CD4-positive, alpha-beta T cell treated with Interleukin-6 for 4 hours (primary cell): ENCODE measurements around the gene ZKSCAN5.
A peak's percentile ranks its signal among the peaks of the same experiment; 100 is the strongest.

ENCODE experiments used
- DNase-seq: peaks from one replicate; pipeline ENCODE4 v3.0.0-alpha.2; 2020; ENCODE audit warnings: mixed read lengths

ZKSCAN5 gene

GRCh38 chr7:99504603-99505323, at the start of gene ZKSCAN5:
ZKSCAN5 (plus strand) TSS chr7:99504662; CDS start chr7:99506045, 1,383 bp downstream.
- peak; percentile 97 for DNase-seq

GRCh38 chr7:99455874-99456273, 48.6 kb upstream of the ZKSCAN5 start:
- no peak for DNase-seq

- DNase-seq: no peak
These were observed 48.2 kb upstream of the ZKSCAN5 start for GRCh38 chr7:99456288-99456687.

GRCh38 chr7:99457050-99457649, 47.3 kb upstream of the ZKSCAN5 start:
- no peak for DNase-seq

- DNase-seq: no peak
These were observed 46.6 kb upstream of the ZKSCAN5 start for GRCh38 chr7:99457650-99458493.

GRCh38 chr7:99459087-99459486, 45.4 kb upstream of the ZKSCAN5 start:
- no peak for DNase-seq

GRCh38 chr7:99460651-99461050, 43.8 kb upstream of the ZKSCAN5 start:
- no peak for DNase-seq

GRCh38 chr7:99461221-99461620, 43.2 kb upstream of the ZKSCAN5 start:
- DNase-seq: no peak

GRCh38 chr7:99465421-99465768, 39.1 kb upstream of the ZKSCAN5 start:
- DNase-seq: no peak

GRCh38 chr7:99468336-99468918, 36.0 kb upstream of the ZKSCAN5 start:
- no peak for DNase-seq

- DNase-seq: no peak
These were observed 34.9 kb upstream of the ZKSCAN5 start for GRCh38 chr7:99469381-99470065.

- peak; percentile 98 for DNase-seq
These were observed 31.7 kb upstream of the ZKSCAN5 start, which contains the start of gene ZNF789 for GRCh38 chr7:99472561-99473314. ZNF789 (plus strand) TSS chr7:99472890; CDS start chr7:99476457, 3,567 bp downstream.

GRCh38 chr7:99473315-99473596, 31.2 kb upstream of the ZKSCAN5 start:
- no peak for DNase-seq

- no peak for DNase-seq
These were observed 28.4 kb upstream of the ZKSCAN5 start for GRCh38 chr7:99476107-99476506.

GRCh38 chr7:99478464-99479440, 25.7 kb upstream of the ZKSCAN5 start:
- no peak for DNase-seq

GRCh38 chr7:99485094-99485493, 19.4 kb upstream of the ZKSCAN5 start:
- no peak for DNase-seq

GRCh38 chr7:99489235-99489634, 15.2 kb upstream of the ZKSCAN5 start:
- no peak for DNase-seq

- no peak for DNase-seq
These were observed 13.6 kb upstream of the ZKSCAN5 start for GRCh38 chr7:99490878-99491277.

- DNase-seq: no peak
These were observed 10.6 kb upstream of the ZKSCAN5 start for GRCh38 chr7:99493823-99494222.

- no peak for DNase-seq
These were observed 6.5 kb upstream of the ZKSCAN5 start for GRCh38 chr7:99497766-99498545.
